GM21576 (cell line): ENCODE data around the gene METTL1.

Experiments used
- ATAC-seq: cut with Tn5 transposase; IDR thresholded peaks from one replicate; pipeline ENCODE4 v1.9.1; 2021; ENCODE audit warnings: mild to moderate bottlenecking, moderate library complexity; ENCODE audit not compliant: unreplicated experiment

Gene METTL1

GRCh38 chr12:57771236-57771872, 551 bp downstream of the METTL1 start:
- peak; percentile 70 for ATAC-seq

DNA sequence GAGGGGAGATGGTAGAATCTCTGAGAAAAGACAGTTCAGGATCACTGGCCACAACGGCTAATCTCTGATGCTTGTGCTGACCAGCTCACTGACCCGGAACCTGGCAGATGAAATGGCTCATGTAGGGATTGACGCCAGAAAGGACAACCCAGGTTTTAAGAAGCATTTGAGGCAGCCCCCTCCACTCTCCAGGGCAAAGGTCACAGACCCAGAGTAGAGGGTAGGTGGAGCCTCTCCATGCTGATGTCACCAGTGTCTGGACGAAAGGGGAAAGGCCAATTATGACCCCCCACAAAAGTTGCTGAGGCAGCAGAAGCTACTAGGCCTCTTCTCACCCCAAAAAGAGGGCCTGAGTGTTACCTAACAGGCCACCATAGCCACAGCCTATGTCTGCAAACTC, 1.2 kb downstream of the METTL1 start:
- ATAC-seq: no peak

DNA sequence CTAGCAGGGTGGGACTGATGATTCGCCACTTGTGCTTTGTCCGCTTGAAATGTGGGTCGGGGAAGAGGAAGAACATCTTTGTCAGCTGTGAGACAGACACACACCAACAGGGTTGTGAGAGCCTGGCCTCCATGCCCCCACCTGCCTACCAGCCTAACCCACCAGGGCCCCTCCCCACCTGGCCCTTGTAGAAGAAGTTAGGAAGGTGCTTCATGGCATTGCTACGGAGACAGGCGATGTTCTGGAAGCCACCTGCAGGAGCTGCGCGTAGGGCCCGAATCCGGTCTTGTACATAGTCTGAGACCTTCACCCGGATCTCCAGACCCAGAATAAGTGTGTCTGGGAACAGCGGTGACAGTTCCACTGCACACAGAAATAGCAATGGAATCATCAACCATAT, 2.3 kb downstream of the METTL1 start:
- no peak for ATAC-seq

DNA sequence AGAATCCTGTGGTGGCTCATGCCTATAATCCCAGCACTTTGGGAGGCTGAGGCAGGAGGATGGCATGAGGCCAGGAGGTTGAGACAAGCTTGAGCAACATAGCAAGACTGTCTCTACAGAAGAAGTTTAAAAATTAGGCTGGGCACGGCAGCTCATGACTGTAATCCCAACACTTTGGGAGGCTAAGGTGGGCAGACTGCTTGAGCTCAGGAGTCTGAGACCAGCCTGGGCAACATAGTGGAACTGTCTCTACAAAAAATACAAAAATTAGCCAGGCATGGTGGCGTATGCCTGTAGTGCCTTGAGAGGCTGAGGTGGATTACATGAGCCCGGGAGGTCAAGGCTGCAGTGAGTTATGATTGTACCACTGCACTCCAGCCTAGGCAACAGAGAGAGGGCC, 4.0 kb downstream of the METTL1 start:
- ATAC-seq: no peak

- ATAC-seq: no peak
These were observed 4.6 kb downstream of the METTL1 start for GRCh38 chr12:57767305-57767698.

- no peak for ATAC-seq
These were observed 5.2 kb downstream of the METTL1 start, which contains the start of gene CYP27B1 for GRCh38 chr12:57766464-57767304. Gene CYP27B1, minus strand, starts transcription at chr12:57767078. Its CDS starts 37 bp downstream, at chr12:57767041.

DNA sequence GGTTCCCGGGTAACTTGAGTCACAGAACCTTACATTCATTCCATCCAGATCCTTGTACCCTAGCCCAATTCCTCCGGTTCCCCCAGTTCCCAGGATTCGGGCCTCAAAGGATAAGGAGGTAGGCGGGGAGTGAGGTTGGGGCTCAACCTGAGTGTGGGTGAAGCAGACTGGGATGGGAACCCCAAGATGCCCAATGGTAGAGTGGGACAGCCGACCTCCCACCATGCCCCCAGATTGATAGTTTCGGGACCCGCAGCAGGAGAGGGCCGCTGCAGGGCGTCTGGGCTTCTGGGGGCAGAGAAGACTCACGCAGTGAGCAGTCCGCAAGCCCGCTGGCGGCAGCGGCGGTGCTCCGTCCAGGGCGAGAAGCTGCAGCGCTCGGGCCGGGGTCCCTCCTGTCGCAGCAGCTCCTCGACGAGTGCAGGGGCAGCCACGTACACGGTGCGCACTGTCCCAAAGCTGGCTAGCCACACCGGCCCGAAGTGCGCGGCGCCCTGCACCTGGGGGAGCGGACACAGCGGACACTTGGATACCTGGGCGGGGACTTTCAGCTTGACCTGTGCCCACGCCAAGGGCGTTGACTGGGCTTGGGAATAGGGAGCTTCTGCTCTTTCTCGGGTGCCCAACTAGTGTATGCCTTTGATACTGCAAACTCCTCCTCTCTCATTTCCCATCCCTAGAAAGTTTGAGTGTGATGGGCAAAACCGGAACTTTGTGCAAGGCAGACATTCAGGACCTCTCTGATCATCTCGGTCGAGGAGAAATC, 6.0 kb downstream of the METTL1 start:
- ATAC-seq: no peak

GRCh38 chr12:57765003-57765697, 6.8 kb downstream of the METTL1 start:
- ATAC-seq: peak; percentile 58

DNA sequence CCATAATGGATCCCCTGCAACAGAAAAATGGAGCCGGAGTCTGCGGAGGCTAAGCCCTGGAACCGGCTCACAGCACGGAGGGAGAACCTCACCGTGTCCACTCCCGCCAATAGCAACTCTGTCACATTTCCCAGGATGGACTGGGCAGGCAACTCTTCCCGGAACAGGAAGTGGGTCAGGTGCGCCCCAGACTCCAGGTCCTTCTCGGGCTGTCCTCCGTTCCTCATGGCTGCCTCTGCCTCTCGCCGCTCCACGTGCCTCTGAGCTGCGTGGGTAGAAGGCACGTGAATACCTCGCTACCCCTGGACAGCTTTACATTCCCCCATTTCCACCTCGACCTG, 7.3 kb downstream of the METTL1 start:
- ATAC-seq: peak; percentile 8

- ATAC-seq: no peak
These were observed 7.8 kb downstream of the METTL1 start for GRCh38 chr12:57763881-57764661.

GRCh38 chr12:57762463-57762862, 9.4 kb downstream of the METTL1 start:
- no peak for ATAC-seq

DNA sequence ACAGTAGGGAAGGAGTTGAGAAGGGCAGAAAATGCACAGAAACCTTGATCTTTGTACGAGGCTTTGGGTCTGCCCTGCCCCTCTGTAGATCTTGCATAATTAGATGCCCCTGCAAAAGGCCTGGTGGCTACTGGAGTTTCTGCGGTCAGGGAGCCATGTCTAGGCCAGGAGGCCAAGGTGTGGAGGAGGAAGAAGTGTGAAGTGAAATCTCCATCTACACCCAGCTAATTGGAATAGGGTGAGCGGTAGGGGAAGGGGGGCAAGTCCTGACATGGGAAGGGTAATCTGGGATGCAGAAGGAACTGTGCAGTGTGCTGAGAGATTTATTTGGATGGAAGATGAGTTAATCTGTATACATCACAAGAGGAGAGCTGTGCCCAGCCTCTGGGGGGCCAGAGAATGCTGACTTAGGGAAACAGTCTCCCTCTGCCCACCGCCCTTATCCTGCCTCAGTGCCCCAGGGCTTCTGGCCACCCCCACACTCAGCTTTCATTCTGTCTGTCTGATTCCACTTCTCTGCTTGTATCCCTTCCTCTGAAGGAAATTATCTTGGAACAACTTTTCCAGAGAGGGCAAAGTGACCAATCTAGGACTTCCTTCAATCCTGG, 10.4 kb downstream of the METTL1 start:
- ATAC-seq: no peak

- no peak for ATAC-seq
These were observed 11.4 kb downstream of the METTL1 start for GRCh38 chr12:57760347-57760982.

DNA sequence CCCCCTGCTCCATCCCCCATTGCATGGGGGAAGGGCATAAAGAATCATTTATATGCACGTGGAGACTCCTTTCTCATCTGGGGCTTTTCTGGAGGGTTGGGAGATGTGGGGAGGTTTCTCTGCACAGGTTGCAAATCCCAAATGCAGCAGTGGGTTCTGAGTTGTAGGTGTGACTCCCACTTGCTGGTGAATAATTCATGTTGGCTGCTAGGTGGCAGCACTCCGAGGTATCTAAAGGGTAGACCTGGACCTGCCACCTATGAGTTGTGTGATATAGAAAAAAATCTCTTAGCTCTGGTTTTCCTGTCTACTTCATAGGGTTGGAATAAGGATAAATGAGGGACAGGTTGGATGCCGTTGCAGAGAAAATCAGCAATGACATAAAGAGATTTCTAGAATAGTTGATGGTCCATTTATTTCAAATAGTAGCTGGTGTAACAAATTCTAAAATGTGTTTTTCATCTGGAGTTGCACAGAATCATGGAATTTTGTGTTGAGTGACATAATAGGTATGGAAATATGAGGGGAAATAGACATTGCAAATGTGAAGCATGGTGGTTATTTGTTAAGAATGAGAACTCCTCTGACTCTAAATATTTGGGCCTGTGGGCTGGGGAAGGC, 12.4 kb downstream of the METTL1 start:
- ATAC-seq: no peak

DNA sequence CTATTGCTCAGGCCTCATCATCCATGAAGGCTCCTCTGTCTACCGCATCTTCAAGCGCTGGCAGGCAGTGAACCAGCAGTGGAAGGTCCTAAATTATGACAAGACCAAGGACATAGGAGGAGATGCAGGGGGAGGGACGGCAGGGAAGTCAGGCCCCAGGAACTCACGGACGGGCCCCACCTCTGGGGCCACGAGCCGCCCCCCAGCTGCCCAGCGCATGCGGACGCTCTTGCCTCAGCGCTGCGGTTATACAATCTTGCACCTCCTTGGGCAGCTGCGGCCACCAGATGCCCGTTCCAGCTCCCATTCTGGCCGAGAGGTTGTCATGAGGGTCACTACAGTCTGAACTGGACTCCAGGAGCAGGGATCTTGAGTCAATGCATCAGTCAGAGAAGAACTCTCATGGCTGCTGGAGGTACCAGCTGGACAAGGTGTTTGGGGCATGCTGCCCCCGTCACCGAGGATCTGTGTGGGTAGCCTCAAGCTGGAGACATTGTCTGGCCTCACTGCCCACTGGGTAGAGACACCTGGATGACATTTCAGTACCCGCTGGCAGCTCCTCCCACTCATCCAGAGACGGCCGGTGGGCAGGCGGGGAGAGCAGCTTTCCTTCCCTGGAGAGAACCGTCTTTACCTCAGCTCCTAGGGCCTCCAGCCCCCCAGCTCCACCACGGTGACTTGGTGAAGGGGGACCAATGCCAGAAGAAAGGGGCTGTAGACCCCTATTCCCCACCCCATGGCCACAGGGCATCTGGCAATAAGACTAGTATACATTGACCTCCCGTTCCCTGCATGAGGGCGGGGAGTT, 13.1 kb downstream of the METTL1 start:
- ATAC-seq: no peak

DNA sequence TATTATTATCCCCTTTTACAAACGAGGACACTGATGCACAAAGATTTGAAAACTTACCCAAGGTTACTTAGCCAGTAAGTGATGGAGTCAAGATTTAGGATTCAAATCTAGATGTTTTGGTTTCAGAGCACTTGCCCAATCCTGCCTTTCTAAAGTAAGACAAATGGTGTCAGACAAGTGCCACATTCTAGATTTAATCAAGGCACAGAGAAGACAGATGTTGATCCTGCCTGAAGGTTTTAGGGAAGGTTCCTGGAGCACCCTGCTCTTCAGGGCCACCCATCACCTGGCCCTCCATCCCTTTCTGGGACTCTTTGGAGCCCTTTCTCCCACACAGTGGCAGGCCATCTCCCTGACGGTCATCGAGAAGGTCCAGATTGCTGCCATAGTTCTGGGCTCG, 14.1 kb downstream of the METTL1 start:
- ATAC-seq: no peak

DNA sequence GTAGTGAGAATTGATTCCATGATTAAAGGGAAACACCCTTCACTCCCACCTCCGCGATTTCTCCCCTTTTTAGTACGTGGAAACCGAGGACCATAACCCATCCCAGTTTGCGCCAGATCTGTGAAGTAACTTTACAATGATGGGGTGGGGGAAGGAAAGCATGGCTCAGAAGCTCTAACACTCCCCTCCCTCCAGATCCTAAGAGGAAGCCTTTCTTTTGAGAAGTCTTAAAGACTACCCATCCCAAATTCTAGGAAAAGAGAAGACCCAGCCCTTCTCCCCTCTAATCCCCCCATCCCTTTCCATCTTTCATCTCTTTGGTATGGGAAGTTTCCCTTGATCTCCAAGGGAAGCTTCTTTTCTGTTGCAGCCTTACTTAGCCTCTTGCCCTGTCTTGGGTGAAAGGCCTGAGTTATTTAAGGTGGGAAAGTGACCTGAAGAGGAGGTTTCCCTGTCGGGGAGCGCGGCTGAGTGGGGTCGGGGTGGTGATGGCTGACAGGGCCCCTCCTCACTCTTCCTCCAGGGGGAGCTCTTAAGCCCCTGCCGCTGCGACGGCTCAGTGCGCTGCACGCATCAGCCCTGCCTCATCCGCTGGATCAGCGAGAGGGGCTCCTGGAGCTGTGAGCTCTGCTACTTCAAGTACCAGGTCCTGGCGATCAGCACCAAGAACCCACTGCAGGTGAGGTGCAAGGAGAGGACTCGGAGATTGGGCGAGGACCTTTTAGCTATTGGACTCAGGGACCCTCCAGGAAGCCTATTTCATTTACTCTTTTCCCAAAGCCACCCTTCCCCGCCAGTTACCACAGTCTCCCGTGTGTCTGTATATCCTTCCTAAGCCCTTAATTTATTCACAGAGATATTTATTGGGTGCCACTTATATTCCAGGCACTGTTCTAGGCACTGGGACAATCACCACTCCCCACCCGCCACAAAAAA, 15.2 kb downstream of the METTL1 start:
- ATAC-seq: peak; percentile 22
